Trophoblast cell (in vitro differentiated cells and primary cell): ENCODE measurements around the gene RS1.

ENCODE experiments used
- DNase-seq, 2 donors: peaks; one replicate each; pipeline ENCODE4 v3.0.0-alpha.2; 2016
- H2AFZ ChIP-seq: 2 replicates; pipeline ENCODE4 v1.6.1; 2013; ENCODE audit warnings: low read length, moderate library complexity, mild to moderate bottlenecking; ENCODE audit not compliant: insufficient read depth, poor library complexity
- H2AK5ac ChIP-seq: 2 replicates; pipeline ENCODE4 v1.6.1; 2013; ENCODE audit warnings: mild to moderate bottlenecking, low read length
- H2BK120ac ChIP-seq: 2 replicates; pipeline ENCODE4 v1.6.1; 2013; ENCODE audit warnings: low read length, mild to moderate bottlenecking, moderate library complexity; ENCODE audit not compliant: insufficient read depth, poor library complexity
- H2BK12ac ChIP-seq: 2 replicates; pipeline ENCODE4 v1.6.1; 2013; ENCODE audit warnings: mild to moderate bottlenecking, low read length, moderate library complexity
- H2BK5ac ChIP-seq: 2 replicates; pipeline ENCODE4 v1.6.1; 2013; ENCODE audit warnings: low read length, low read depth, moderate library complexity, mild to moderate bottlenecking; ENCODE audit not compliant: poor library complexity
- H3K14ac ChIP-seq: 2 replicates; pipeline ENCODE4 v1.6.1; 2013; ENCODE audit warnings: mild to moderate bottlenecking, low read length
- H3K18ac ChIP-seq: 2 replicates; pipeline ENCODE4 v1.6.1; 2013; ENCODE audit warnings: mild to moderate bottlenecking, low read length
- H3K23ac ChIP-seq: 2 replicates; pipeline ENCODE4 v1.6.1; 2013; ENCODE audit warnings: low read length
- H3K27ac ChIP-seq: 2 replicates; pipeline ENCODE4 v1.5.1; 2013; ENCODE audit warnings: low read depth, mild to moderate bottlenecking, inconsistent platforms, low read length, moderate library complexity
- H3K27me3 ChIP-seq: 2 replicates; pipeline ENCODE4 v1.6.1; 2013; ENCODE audit warnings: inconsistent platforms, mild to moderate bottlenecking, low read length, moderate library complexity; ENCODE audit not compliant: insufficient read depth
- H3K36me3 ChIP-seq, 2 experiments: 1 replicate in 1 of 2; 2 replicates in 1 of 2; pipeline ENCODE4 v1.6.1; 2013; ENCODE audit warnings: low read length in 2 of 2, mild to moderate bottlenecking in 2 of 2, moderate library complexity in 1 of 2; ENCODE audit not compliant: insufficient read depth in 2 of 2, control insufficient read depth in 1 of 2
- H3K4ac ChIP-seq: 2 replicates; pipeline ENCODE4 v1.6.1; 2013; ENCODE audit warnings: low read depth, mild to moderate bottlenecking, low read length, moderate library complexity
- H3K4me1 ChIP-seq, 2 experiments: 1 replicate in 1 of 2; 2 replicates in 1 of 2; pipeline ENCODE4 v1.6.1; 2013; ENCODE audit warnings: low read length in 2 of 2, mild to moderate bottlenecking in 2 of 2, moderate library complexity in 1 of 2; ENCODE audit not compliant: insufficient read depth in 2 of 2, control insufficient read depth in 1 of 2
- H3K4me2 ChIP-seq: 2 replicates; pipeline ENCODE4 v1.6.1; 2013; ENCODE audit warnings: inconsistent platforms, mild to moderate bottlenecking, low read length, moderate library complexity
- H3K4me3 ChIP-seq: 2 replicates; pipeline ENCODE4 v1.5.1; 2013; ENCODE audit warnings: mild to moderate bottlenecking, low read depth, low read length, inconsistent platforms
- H3K79me1 ChIP-seq: one replicate; pipeline ENCODE4 v1.6.1; 2013; ENCODE audit warnings: low read length
- H3K79me2 ChIP-seq: 2 replicates; pipeline ENCODE4 v1.6.1; 2013; ENCODE audit warnings: low read length, mild to moderate bottlenecking; ENCODE audit not compliant: control insufficient read depth, insufficient read depth, poor library complexity
- H3K9ac ChIP-seq: 2 replicates; pipeline ENCODE4 v1.6.1; 2013; ENCODE audit warnings: mild to moderate bottlenecking, low read length
- H3K9me3 ChIP-seq: 2 replicates; pipeline ENCODE4 v1.6.1; 2013; ENCODE audit warnings: low read depth, mild to moderate bottlenecking, control low read depth, inconsistent platforms, low read length; ENCODE audit not compliant: insufficient read depth
- H4K12ac ChIP-seq: 2 replicates; pipeline ENCODE4 v1.6.1; 2013; ENCODE audit warnings: low read depth, mild to moderate bottlenecking, low read length, moderate library complexity
- H4K8ac ChIP-seq: 2 replicates; pipeline ENCODE4 v1.6.1; 2013; ENCODE audit warnings: low read depth, mild to moderate bottlenecking, low read length, moderate library complexity
- H4K91ac ChIP-seq: one replicate; pipeline ENCODE4 v1.6.1; 2013; ENCODE audit warnings: low read depth, mild to moderate bottlenecking, low read length, moderate library complexity
- WGBS: extraction: QIAGEN DNeasy Blood & Tissue Kit; methylation state at CpG from one replicate; pipeline ENCODE4 v1.1.7; 2013; ENCODE audit warnings: missing lambda C conversion rate; ENCODE audit not compliant: insufficient read length, insufficient coverage; ENCODE audit errors: extremely low coverage; 5-methylcytosine and 5-hydroxymethylcytosine counted together

Gene RS1

DNA sequence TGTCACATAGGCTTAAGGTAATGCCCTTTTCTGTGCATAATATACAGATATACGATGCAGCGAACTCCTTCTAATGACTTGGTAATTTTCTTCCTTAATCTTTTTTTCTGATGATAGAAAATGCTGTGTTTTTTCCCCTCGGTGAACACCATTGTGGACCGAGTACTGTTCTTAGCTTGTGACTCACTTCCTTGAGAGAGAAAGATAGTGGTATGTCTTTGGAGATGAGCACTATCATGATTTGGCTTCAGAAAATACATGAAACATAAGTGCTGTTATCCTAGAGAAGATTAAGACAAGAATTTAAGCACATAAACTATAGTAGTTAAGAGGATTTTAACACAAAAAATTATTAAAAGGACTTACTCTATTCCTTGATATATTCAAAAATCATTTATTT lies 63.9 kb downstream of the RS1 start:
- no peak overlapping the region for H4K8ac ChIP-seq
- no peaks in the 10 kb centered on the region for H3K9me3 ChIP-seq
- H3K14ac ChIP-seq: no peak overlapping the region
- no peak overlapping the region for H3K4ac ChIP-seq
- H3K9ac ChIP-seq: no peak overlapping the region
- H2BK120ac ChIP-seq: no peak overlapping the region
- no peak overlapping the region for H3K23ac ChIP-seq
- no peak overlapping the region for H3K4me2 ChIP-seq
- H2AK5ac ChIP-seq: no peak overlapping the region
- DNase-seq: no peak
- no peaks in the 10 kb centered on the region for H3K79me2 ChIP-seq
- no peak overlapping the region for H3K27ac ChIP-seq
- no peak overlapping the region for H3K4me3 ChIP-seq
- no peak overlapping the region for H2AFZ ChIP-seq
- no peak overlapping the region for H3K18ac ChIP-seq
- no peak overlapping the region for H4K91ac ChIP-seq
- no CpG with 5 or more reads among the region's 4 CpGs for WGBS
- H2BK12ac ChIP-seq: no peak overlapping the region
- no peaks in the 10 kb centered on the region for H3K4me1 ChIP-seq
- H2BK5ac ChIP-seq: no peak overlapping the region
- H3K27me3 ChIP-seq: no peaks in the 10 kb centered on the region
- no peak overlapping the region for H4K12ac ChIP-seq
- peaks cover 11 to 13% of the 10 kb centered on the region in 2 experiments for H3K36me3 ChIP-seq
- no peaks in the 10 kb centered on the region for H3K79me1 ChIP-seq

DNA sequence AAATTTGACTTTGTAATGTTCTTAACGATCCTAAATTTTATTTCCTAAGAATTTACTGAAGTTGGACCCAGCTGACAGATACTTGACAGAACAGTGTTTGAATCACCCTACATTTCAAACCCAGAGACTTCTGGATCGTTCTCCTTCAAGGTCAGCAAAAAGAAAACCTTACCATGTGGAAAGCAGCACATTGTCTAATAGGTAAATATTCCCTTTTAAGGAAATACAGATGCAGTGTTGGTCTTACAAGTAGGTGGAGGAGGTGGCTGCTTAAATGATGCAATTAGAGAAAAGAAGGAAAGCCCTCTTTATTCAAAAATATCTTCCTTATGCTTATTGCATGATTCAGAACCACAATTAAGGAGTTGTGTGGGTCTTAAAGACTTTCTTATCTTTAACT lies 73.5 kb downstream of the RS1 start:
- Histone ChIP-seq H3K27me3 (no peaks in the 10 kb centered on the region), H2AK5ac (no peak overlapping the region), H3K4me1 (no peaks in the 10 kb centered on the region), H3K27ac (no peak overlapping the region), H3K14ac (no peak overlapping the region), H3K4ac (no peak overlapping the region), H3K4me2 (no peak overlapping the region), H4K12ac (no peak overlapping the region), H3K79me2 (no peaks in the 10 kb centered on the region), H3K79me1 (no peaks in the 10 kb centered on the region), H3K9ac (no peak overlapping the region), H4K8ac (no peak overlapping the region), H3K23ac (no peak overlapping the region), H2BK5ac (no peak overlapping the region), H2BK120ac (no peak overlapping the region), H2BK12ac (no peak overlapping the region), H3K9me3 (no peaks in the 10 kb centered on the region), H3K18ac (no peak overlapping the region), H3K36me3 (no peaks in the 10 kb centered on the region), H4K91ac (no peak overlapping the region), H2AFZ (no peak overlapping the region), H3K4me3 (no peak overlapping the region)
- no peak for DNase-seq
- no CpG with 5 or more reads among the region's 2 CpGs for WGBS

DNA sequence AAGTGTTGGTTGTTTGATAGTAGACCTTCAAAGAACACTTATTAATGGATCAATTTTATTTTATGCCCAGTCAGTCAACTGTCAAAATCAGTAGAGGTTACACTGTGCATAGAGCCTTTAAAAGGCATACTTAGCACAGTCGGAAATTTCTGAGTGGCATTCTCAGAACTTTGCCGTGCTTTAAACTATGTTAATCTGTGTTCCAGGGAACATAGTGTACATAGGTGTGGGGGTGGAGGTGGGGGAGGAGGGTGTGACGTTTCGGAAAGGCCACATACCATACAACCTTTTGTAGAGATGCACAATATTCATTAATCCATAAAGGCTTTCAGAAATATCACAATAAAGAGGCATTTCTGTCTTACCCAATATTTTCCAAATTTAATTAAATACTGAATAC lies 75.8 kb downstream of the RS1 start:
- H2BK12ac ChIP-seq: no peak overlapping the region
- no peaks in the 10 kb centered on the region for H3K36me3 ChIP-seq
- H2BK5ac ChIP-seq: no peak overlapping the region
- H3K4me1 ChIP-seq: no peaks in the 10 kb centered on the region
- H3K27ac ChIP-seq: no peak overlapping the region
- no peak overlapping the region for H3K4ac ChIP-seq
- H3K14ac ChIP-seq: no peak overlapping the region
- no peak overlapping the region for H3K4me3 ChIP-seq
- H2AK5ac ChIP-seq: no peak overlapping the region
- H3K18ac ChIP-seq: no peak overlapping the region
- H4K91ac ChIP-seq: no peak overlapping the region
- H2BK120ac ChIP-seq: no peak overlapping the region
- no peaks in the 10 kb centered on the region for H3K79me1 ChIP-seq
- WGBS: no CpG with 5 or more reads among the region's 4 CpGs
- H3K27me3 ChIP-seq: no peaks in the 10 kb centered on the region
- no peak overlapping the region for H3K4me2 ChIP-seq
- H4K8ac ChIP-seq: no peak overlapping the region
- H3K9me3 ChIP-seq: no peaks in the 10 kb centered on the region
- H2AFZ ChIP-seq: no peak overlapping the region
- no peak overlapping the region for H4K12ac ChIP-seq
- no peaks in the 10 kb centered on the region for H3K79me2 ChIP-seq
- H3K9ac ChIP-seq: no peak overlapping the region
- H3K23ac ChIP-seq: no peak overlapping the region
- no peak for DNase-seq

DNA sequence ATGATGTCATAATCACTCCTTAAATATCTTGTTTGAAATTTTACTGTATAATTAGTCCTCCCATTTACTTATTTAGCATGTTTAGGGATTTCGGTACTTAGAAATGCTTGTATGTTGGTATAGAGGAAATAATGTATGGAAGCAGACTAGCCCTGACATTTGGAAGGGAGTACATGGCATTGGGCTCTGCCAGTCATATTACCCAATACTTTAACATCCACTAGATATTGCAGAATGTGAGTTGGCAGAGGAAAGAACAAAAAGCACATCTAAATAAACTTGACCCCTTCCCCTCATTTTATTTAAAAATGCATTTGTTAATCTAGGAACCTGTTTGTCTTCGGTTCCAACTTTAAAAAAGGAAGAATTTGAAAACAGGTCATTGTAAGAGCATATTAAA lies 77.8 kb downstream of the RS1 start:
- no peaks in the 10 kb centered on the region for H3K79me2 ChIP-seq
- H3K9me3 ChIP-seq: no peaks in the 10 kb centered on the region
- H3K18ac ChIP-seq: no peak overlapping the region
- no peak overlapping the region for H3K9ac ChIP-seq
- no peaks in the 10 kb centered on the region for H3K36me3 ChIP-seq
- H4K91ac ChIP-seq: no peak overlapping the region
- H3K4me3 ChIP-seq: no peak overlapping the region
- H3K4ac ChIP-seq: no peak overlapping the region
- H4K12ac ChIP-seq: no peak overlapping the region
- H2AFZ ChIP-seq: no peak overlapping the region
- no peak overlapping the region for H3K4me2 ChIP-seq
- H2AK5ac ChIP-seq: no peak overlapping the region
- no peak overlapping the region for H2BK12ac ChIP-seq
- H3K27me3 ChIP-seq: no peaks in the 10 kb centered on the region
- H3K4me1 ChIP-seq: no peaks in the 10 kb centered on the region
- H3K23ac ChIP-seq: no peak overlapping the region
- no peak overlapping the region for H4K8ac ChIP-seq
- no peak overlapping the region for H2BK5ac ChIP-seq
- H3K27ac ChIP-seq: no peak overlapping the region
- H3K79me1 ChIP-seq: no peaks in the 10 kb centered on the region
- DNase-seq: no peak
- WGBS: no CpG with 5 or more reads among the region's 2 CpGs
- no peak overlapping the region for H2BK120ac ChIP-seq
- H3K14ac ChIP-seq: no peak overlapping the region
